HEK293 (cell line): ENCODE data around the gene ENDOD1.
A peak's percentile ranks its signal among the peaks of the same experiment; 100 is the strongest.

Source experiments
- GLI2 ChIP-seq: fragments of 450-650 bp; formaldehyde crosslinking; IDR thresholded peaks from 2 replicates; pipeline ENCODE4; 2017; ENCODE audit warnings: missing biosample characterization, missing genetic modification characterization, low read depth, borderline replicate concordance
- GLIS1 ChIP-seq: fragments of 450-650 bp; formaldehyde crosslinking; IDR thresholded peaks from 2 replicates; pipeline ENCODE4 v1.5.1; 2016; ENCODE audit warnings: missing biosample characterization, missing genetic modification characterization
- HIC1 ChIP-seq: fragments of 450-650 bp; formaldehyde crosslinking; IDR thresholded peaks from 2 replicates; pipeline ENCODE4 v1.5.1; 2016; ENCODE audit warnings: missing biosample characterization, missing genetic modification characterization
- INSM2 ChIP-seq: fragments of 450-650 bp; formaldehyde crosslinking; IDR thresholded peaks from 2 replicates; pipeline ENCODE4 v1.5.1; 2016; ENCODE audit warnings: missing biosample characterization, missing genetic modification characterization
- KLF1 ChIP-seq: fragments of 450-650 bp; formaldehyde crosslinking; IDR thresholded peaks from 2 replicates; pipeline ENCODE4 v1.5.1; 2016; ENCODE audit warnings: missing biosample characterization, missing genetic modification characterization
- KLF10 ChIP-seq: fragments of 450-650 bp; IDR thresholded peaks from 2 replicates; pipeline ENCODE4 v1.5.1; 2018; ENCODE audit warnings: missing biosample characterization, mild to moderate bottlenecking, missing genetic modification characterization
- MZF1 ChIP-seq: fragments of 450-650 bp; formaldehyde crosslinking; IDR thresholded peaks from 2 replicates; pipeline ENCODE4 v1.5.1; 2017; ENCODE audit warnings: missing biosample characterization, missing genetic modification characterization, borderline replicate concordance
- PRDM2 ChIP-seq: fragments of 450-650 bp; formaldehyde crosslinking; IDR thresholded peaks from 2 replicates; pipeline ENCODE4 v1.5.1; 2016; ENCODE audit warnings: missing biosample characterization, missing genetic modification characterization, borderline replicate concordance
- PRDM6 ChIP-seq: fragments of 450-650 bp; formaldehyde crosslinking; IDR thresholded peaks from 2 replicates; pipeline ENCODE4 v1.5.1; 2017; ENCODE audit warnings: missing biosample characterization, missing genetic modification characterization
- WT1 ChIP-seq: fragments of 450-650 bp; formaldehyde crosslinking; IDR thresholded peaks from 2 replicates; pipeline ENCODE4 v1.5.1; 2016; ENCODE audit warnings: missing biosample characterization, missing genetic modification characterization
- YY2 ChIP-seq: fragments of 450-650 bp; formaldehyde crosslinking; IDR thresholded peaks from 2 replicates; pipeline ENCODE4 v1.5.1; 2016; ENCODE audit warnings: missing biosample characterization, missing genetic modification characterization
- ZBTB8A ChIP-seq: fragments of 450-650 bp; formaldehyde crosslinking; IDR thresholded peaks from 2 replicates; pipeline ENCODE4 v1.5.1; 2016; ENCODE audit warnings: missing biosample characterization, missing genetic modification characterization
- ZNF155 ChIP-seq: fragments of 450-650 bp; formaldehyde crosslinking; IDR thresholded peaks from 2 replicates; pipeline ENCODE4 v1.5.1; 2016; ENCODE audit warnings: missing biosample characterization, missing genetic modification characterization
- ZNF24 ChIP-seq: fragments of 450-650 bp; formaldehyde crosslinking; IDR thresholded peaks from 2 replicates; pipeline ENCODE4 v1.5.1; 2016; ENCODE audit warnings: missing biosample characterization, missing genetic modification characterization
- ZNF274 ChIP-seq, 2 experiments: fragments of 200-500 bp in 1 of 2; fragments of 450-650 bp in 1 of 2; sonication (Bioruptor generic) in 1 of 2; formaldehyde crosslinking in 1 of 2; IDR thresholded peaks; 2 replicates each; pipeline versions ENCODE4 v1.5.1 to v1.6.1; 2014 to 2016; ENCODE audit warnings: borderline replicate concordance in 1 of 2, inconsistent platforms in 1 of 2, low read length in 1 of 2, missing biosample characterization in 1 of 2, missing genetic modification characterization in 1 of 2
- ZNF311 ChIP-seq: fragments of 450-650 bp; formaldehyde crosslinking; IDR thresholded peaks from 2 replicates; pipeline ENCODE4 v1.5.1; 2017; ENCODE audit warnings: missing biosample characterization, missing genetic modification characterization, borderline replicate concordance
- ZNF324 ChIP-seq: fragments of 450-650 bp; formaldehyde crosslinking; IDR thresholded peaks from 2 replicates; pipeline ENCODE4 v1.5.1; 2016; ENCODE audit warnings: missing biosample characterization, missing genetic modification characterization
- ZNF391 ChIP-seq: fragments of 450-650 bp; formaldehyde crosslinking; IDR thresholded peaks from 2 replicates; pipeline ENCODE4 v1.5.1; 2016; ENCODE audit warnings: low read depth, missing biosample characterization, missing genetic modification characterization, borderline replicate concordance
- ZNF404 ChIP-seq: fragments of 450-650 bp; formaldehyde crosslinking; IDR thresholded peaks from 2 replicates; pipeline ENCODE4 v1.5.1; 2017; ENCODE audit warnings: missing biosample characterization, missing genetic modification characterization
- ZNF488 ChIP-seq: fragments of 450-650 bp; formaldehyde crosslinking; IDR thresholded peaks from 2 replicates; pipeline ENCODE4 v1.5.1; 2016; ENCODE audit warnings: missing biosample characterization, missing genetic modification characterization
- ZNF529 ChIP-seq: fragments of 450-650 bp; formaldehyde crosslinking; IDR thresholded peaks from 2 replicates; pipeline ENCODE4 v1.5.1; 2017; ENCODE audit warnings: missing genetic modification characterization, missing biosample characterization; ENCODE audit not compliant: insufficient replicate concordance
- ZNF585B ChIP-seq: fragments of 450-650 bp; formaldehyde crosslinking; IDR thresholded peaks from 2 replicates; pipeline ENCODE4 v1.5.1; 2016; ENCODE audit warnings: missing biosample characterization, missing genetic modification characterization
- ZNF610 ChIP-seq: fragments of 450-650 bp; formaldehyde crosslinking; IDR thresholded peaks from 2 replicates; pipeline ENCODE4 v1.5.1; 2016; ENCODE audit warnings: missing biosample characterization, missing genetic modification characterization, borderline replicate concordance
- ZNF624 ChIP-seq: fragments of 450-650 bp; formaldehyde crosslinking; IDR thresholded peaks from 2 replicates; pipeline ENCODE4 v1.5.1; 2017; ENCODE audit warnings: missing biosample characterization, missing genetic modification characterization
- ZSCAN4 ChIP-seq: fragments of 450-650 bp; formaldehyde crosslinking; IDR thresholded peaks from 2 replicates; pipeline ENCODE4 v1.5.1; 2017; ENCODE audit warnings: missing biosample characterization, missing genetic modification characterization
- ZXDB ChIP-seq: fragments of 450-650 bp; formaldehyde crosslinking; IDR thresholded peaks from 2 replicates; pipeline ENCODE4 v1.5.1; 2016; ENCODE audit warnings: missing biosample characterization, missing genetic modification characterization

ENDOD1 gene

GRCh38 chr11:95140397-95141033 is 50.9 kb downstream of the ENDOD1 start (continued):
- no peak for TF ChIP-seq ZNF274 (IDR thresholded peaks at IDR 0.05; ENCODE audit: low read length)
- TF ChIP-seq ZNF274 (tag by site-specific recombination; IDR thresholded peaks at IDR 0.05; ENCODE audit: borderline replicate concordance), result no peak
- TF ChIP-seq ZXDB (tag by site-specific recombination), result no peak
- TF ChIP-seq PRDM2, result no peak
- TF ChIP-seq ZNF311 (tag by site-specific recombination), result no peak
- TF ChIP-seq GLIS1 (tag by site-specific recombination), result peak; percentile 74
- TF ChIP-seq PRDM6, result 0 out of 2 replicates have a peak, but pooled peaks have one; percentile 53
- no peak for TF ChIP-seq ZNF624 (tag by site-specific recombination)
- no peak for TF ChIP-seq ZNF529
- TF ChIP-seq ZSCAN4 (tag by site-specific recombination), result no peak
- TF ChIP-seq ZNF324, result no peak
- 0 out of 2 replicates have a peak, but pooled peaks have one; percentile 31 for TF ChIP-seq HIC1 (tag by site-specific recombination)
- no peak for TF ChIP-seq ZBTB8A (tag by site-specific recombination)
- no peak for TF ChIP-seq INSM2
- TF ChIP-seq ZNF155 (tag by site-specific recombination), result no peak
- TF ChIP-seq ZNF585B (tag by site-specific recombination), result no peak
- TF ChIP-seq ZNF488 (tag by site-specific recombination), result no peak
- no peak for TF ChIP-seq YY2 (tag by site-specific recombination)
- no peak for TF ChIP-seq ZNF610
- no peak for TF ChIP-seq ZNF391
- TF ChIP-seq KLF1 (tag by site-specific recombination), result no peak
- no peak for TF ChIP-seq WT1 (tag by site-specific recombination)
- TF ChIP-seq ZNF24 (tag by site-specific recombination), result no peak
- TF ChIP-seq GLI2 (tag by site-specific recombination), result no peak
- no peak for TF ChIP-seq ZNF404
- TF ChIP-seq KLF10, result peak; percentile 49; the same call in 1 of the 2 replicates
- peak; percentile 63; the same call in 1 of the 2 replicates for TF ChIP-seq MZF1
